KMS-11 (cell line): Measurements from ENCODE around the gene BACE1.

Experiments
- H2AFZ ChIP-seq: fragments of 200-600 bp; sonication (generic); 2 replicates; pipeline ENCODE4 v1.6.1; 2016; ENCODE audit warnings: antibody characterized with exemption, mixed run types, low read depth
- H3K27ac ChIP-seq: fragments of 200-600 bp; sonication (generic); 2 replicates; pipeline ENCODE4 v1.6.1; 2016; ENCODE audit warnings: mild to moderate bottlenecking, mixed run types
- H3K27me3 ChIP-seq: fragments of 200-600 bp; sonication (generic); 2 replicates; pipeline ENCODE4 v1.6.1; 2017; ENCODE audit warnings: mild to moderate bottlenecking, low read depth, mixed run types, moderate library complexity; ENCODE audit not compliant: insufficient read depth
- H3K36me3 ChIP-seq: fragments of 200-600 bp; sonication (generic); 2 replicates; pipeline ENCODE4 v1.6.1; 2017; ENCODE audit warnings: mild to moderate bottlenecking, mixed run types; ENCODE audit not compliant: insufficient read depth
- H3K4me1 ChIP-seq: fragments of 200-600 bp; sonication (generic); 2 replicates; pipeline ENCODE4 v1.6.1; 2016; ENCODE audit warnings: mild to moderate bottlenecking, low read depth, mixed run types; ENCODE audit not compliant: poor library complexity, severe bottlenecking
- H3K4me2 ChIP-seq: fragments of 200-600 bp; sonication (generic); 2 replicates; pipeline ENCODE4 v1.7.0; 2016; ENCODE audit warnings: mild to moderate bottlenecking, mixed run types
- H3K4me3 ChIP-seq: fragments of 200-600 bp; sonication (generic); IDR thresholded peaks from 2 replicates; pipeline ENCODE4 v1.6.1; 2017; ENCODE audit warnings: low read depth, low read length, mixed read lengths; ENCODE audit not compliant: insufficient read depth
- H3K79me2 ChIP-seq: fragments of 200-600 bp; sonication (generic); 2 replicates; pipeline ENCODE4 v1.6.1; 2016; ENCODE audit warnings: low read depth, mixed run types; ENCODE audit not compliant: insufficient read depth
- H3K9ac ChIP-seq: fragments of 200-600 bp; sonication (generic); 2 replicates; pipeline ENCODE4 v1.6.1; 2016; ENCODE audit warnings: mild to moderate bottlenecking, mixed run types
- H4K20me1 ChIP-seq: fragments of 200-600 bp; sonication (generic); 2 replicates; pipeline ENCODE4 v1.6.1; 2016; ENCODE audit warnings: mild to moderate bottlenecking, mixed run types; ENCODE audit not compliant: insufficient read depth
- CTCF ChIP-seq: fragments of 200-600 bp; sonication (generic); conservative IDR thresholded peaks from 2 replicates; pipeline ENCODE4 v1.6.1; 2017; ENCODE audit warnings: low read depth, mild to moderate bottlenecking, antibody characterized with exemption, low read length, moderate library complexity, mixed read lengths

The BACE1 gene

DNA sequence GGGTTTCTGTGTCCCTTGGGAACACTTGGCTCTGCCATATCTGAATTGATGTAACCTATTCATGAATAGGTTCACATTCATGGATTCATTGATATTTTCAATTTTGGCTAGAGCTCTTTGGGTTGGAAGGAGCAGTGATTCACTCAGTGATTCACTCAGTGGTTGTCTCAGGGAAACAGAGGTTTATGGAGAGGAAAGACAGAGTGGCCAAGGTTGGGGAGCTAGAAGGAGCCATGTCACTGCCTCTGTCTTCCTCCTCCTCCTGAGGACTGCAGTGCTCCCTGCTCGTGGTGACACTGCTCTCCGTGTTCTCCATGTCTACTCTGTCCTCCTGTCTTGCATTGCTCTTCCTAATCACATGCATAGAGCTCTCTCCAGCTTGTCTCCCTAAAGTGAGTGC, 29.0 kb upstream of the BACE1 start:
- H3K27me3 ChIP-seq: no peaks in the 10 kb centered on the region
- no peak overlapping the region for H3K27ac ChIP-seq
- no peaks in the 10 kb centered on the region for H4K20me1 ChIP-seq
- no peak overlapping the region for H3K4me2 ChIP-seq
- H2AFZ ChIP-seq: no peak overlapping the region
- H3K4me3 ChIP-seq: no peak overlapping the region
- H3K79me2 ChIP-seq: no peaks in the 10 kb centered on the region
- TF ChIP-seq CTCF: no peak
- no peaks in the 10 kb centered on the region for H3K36me3 ChIP-seq
- H3K4me1 ChIP-seq: no peaks in the 10 kb centered on the region
- H3K9ac ChIP-seq: no peak overlapping the region

DNA sequence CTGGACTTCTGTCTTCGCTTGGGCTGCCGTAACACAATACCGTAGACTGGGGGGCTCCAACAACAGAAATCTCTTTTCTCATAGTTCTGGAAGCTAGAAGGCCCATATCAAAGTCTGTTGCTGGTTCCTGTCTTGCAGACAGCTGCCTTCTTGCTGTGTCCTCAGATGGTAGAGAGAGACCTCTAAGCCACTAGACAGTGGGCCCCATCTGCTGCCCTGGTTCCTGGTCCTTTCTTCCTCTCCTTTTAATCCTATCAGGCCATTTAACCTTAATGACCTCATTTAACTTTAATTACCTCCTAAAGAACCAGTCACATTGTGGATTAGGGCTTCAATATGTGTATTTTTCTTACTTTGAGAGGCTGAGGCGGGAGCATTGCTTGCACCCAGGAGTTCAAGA, 21.0 kb upstream of the BACE1 start:
- H3K4me1 ChIP-seq: peaks cover 6% of the 10 kb centered on the region
- no peaks in the 10 kb centered on the region for H3K36me3 ChIP-seq
- H3K4me2 ChIP-seq: no peak overlapping the region
- no peaks in the 10 kb centered on the region for H3K79me2 ChIP-seq
- TF ChIP-seq CTCF: no peak
- H3K9ac ChIP-seq: no peak overlapping the region
- H3K27me3 ChIP-seq: no peaks in the 10 kb centered on the region
- H2AFZ ChIP-seq: no peak overlapping the region
- no peaks in the 10 kb centered on the region for H4K20me1 ChIP-seq
- no peak overlapping the region for H3K4me3 ChIP-seq
- H3K27ac ChIP-seq: no peak overlapping the region

DNA sequence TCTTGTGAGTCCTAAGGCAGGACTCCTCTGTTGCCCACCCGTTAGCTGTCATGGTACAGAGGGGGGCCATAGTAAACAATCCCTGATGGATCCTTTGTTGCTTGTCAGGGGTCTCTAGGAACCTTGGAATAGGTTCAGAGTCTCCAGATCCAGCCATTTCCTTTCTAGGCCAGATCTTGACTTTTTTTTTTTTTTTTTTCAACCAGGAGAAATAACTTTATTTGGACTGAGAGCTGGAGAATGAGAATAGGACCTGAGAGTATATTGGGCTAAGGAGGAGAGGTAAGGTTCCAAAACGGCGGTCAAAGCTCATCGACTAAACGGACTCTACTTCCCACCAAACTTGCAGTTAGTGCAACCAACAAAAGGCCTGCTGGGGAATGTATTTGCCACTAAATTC, 19.3 kb upstream of the BACE1 start:
- Histone ChIP-seq H3K9ac (no peak overlapping the region), H3K79me2 (no peaks in the 10 kb centered on the region), H3K27ac (no peak overlapping the region), H3K4me3 (no peak overlapping the region), H3K4me2 (no peak overlapping the region), H3K27me3 (no peaks in the 10 kb centered on the region), H2AFZ (no peak overlapping the region), H4K20me1 (no peaks in the 10 kb centered on the region), H3K4me1 (peaks cover 6% of the 10 kb centered on the region), H3K36me3 (no peaks in the 10 kb centered on the region)
- no peak for TF ChIP-seq CTCF

DNA sequence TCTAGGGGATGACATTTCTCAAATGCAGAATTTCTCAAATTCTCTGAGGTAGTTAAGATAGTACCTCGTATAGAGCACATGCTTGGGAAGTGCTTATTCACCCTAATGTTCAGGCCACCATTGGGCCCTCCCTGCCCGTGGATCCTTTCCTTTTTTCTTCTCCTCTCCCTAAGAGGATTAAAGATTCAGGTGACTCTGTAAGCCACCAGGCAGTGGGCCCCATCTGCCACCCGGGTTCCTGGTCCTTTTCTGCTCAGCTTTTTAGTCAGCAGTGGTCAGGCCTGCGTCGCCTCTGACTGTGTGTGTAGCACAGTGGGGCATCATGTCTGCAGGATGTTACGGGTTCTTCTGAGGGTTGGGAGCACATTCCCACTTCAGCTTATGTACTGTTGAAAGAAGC, 18.8 kb upstream of the BACE1 start:
- no peak overlapping the region for H3K9ac ChIP-seq
- no peak overlapping the region for H3K4me2 ChIP-seq
- no peaks in the 10 kb centered on the region for H3K79me2 ChIP-seq
- peaks cover 6% of the 10 kb centered on the region for H3K4me1 ChIP-seq
- no peak overlapping the region for H3K27ac ChIP-seq
- H4K20me1 ChIP-seq: no peaks in the 10 kb centered on the region
- H2AFZ ChIP-seq: no peak overlapping the region
- no peak for TF ChIP-seq CTCF
- H3K36me3 ChIP-seq: no peaks in the 10 kb centered on the region
- H3K4me3 ChIP-seq: no peak overlapping the region
- H3K27me3 ChIP-seq: no peaks in the 10 kb centered on the region

GRCh38 chr11:117333917-117334316, 17.9 kb upstream of the BACE1 start:
- H3K36me3 ChIP-seq: no peaks in the 10 kb centered on the region
- peaks cover 6% of the 10 kb centered on the region for H3K4me1 ChIP-seq
- no peak overlapping the region for H3K4me3 ChIP-seq
- H3K9ac ChIP-seq: no peak overlapping the region
- H3K4me2 ChIP-seq: no peak overlapping the region
- H4K20me1 ChIP-seq: no peaks in the 10 kb centered on the region
- no peak for TF ChIP-seq CTCF
- no peaks in the 10 kb centered on the region for H3K27me3 ChIP-seq
- no peaks in the 10 kb centered on the region for H3K79me2 ChIP-seq
- no peak overlapping the region for H2AFZ ChIP-seq
- no peak overlapping the region for H3K27ac ChIP-seq
